ENCODE data around the gene PCED1B.

The PCED1B gene

DNA sequence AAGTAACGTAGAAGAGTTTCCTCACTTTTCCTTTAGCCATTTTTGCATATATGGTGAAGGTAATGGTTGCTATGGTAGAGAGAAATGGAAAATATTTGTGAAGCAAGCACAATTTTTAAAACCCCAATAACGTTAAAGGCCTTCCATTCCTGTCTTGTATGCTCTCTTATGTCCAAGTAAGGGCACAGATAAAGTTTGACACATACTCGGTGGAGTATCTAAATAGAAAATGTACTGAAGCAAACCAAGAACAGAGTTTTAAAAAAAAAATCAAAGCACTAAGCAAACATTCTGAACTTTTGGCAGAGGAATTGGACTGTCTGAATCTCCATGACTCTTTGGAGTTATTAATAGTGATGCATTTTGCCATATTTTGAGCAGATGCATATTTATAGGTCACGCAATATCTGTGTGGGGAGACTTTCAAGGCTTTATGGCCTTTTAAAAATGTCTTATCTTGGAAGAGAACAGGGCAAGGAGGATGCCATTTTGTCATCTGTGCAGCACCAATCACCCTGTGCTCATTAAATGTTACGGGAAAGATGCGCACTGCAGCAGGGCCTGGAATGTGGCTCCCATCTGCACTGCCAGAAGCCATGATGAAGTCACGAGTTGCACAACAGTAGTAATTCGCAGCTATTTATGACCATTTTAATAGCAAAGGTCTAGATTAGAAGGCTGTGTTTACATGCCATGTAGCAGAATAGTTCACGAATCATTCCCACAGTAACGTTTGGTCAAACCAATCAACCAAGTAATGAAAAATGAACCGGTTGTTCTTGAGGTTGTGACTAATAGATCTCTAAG lies 23.6 kb downstream of the PCED1B start:
- TF ChIP-seq CTCF (IDR thresholded peaks at IDR 0.05; ENCODE audit: borderline replicate concordance, insufficient read depth, low read depth, low read length): no peak
- H3K4me3 ChIP-seq (ENCODE audit: low read depth, low read length): no peak overlapping the region

GRCh38 chr12:47105914-47106674 lies 26.7 kb downstream of the PCED1B start:
- H3K4me3 ChIP-seq (ENCODE audit: low read depth, low read length): no peak overlapping the region
- no peak for TF ChIP-seq CTCF (IDR thresholded peaks at IDR 0.05; ENCODE audit: borderline replicate concordance, insufficient read depth, low read depth, low read length)

GRCh38 chr12:47107446-47107845 lies 28.0 kb downstream of the PCED1B start:
- TF ChIP-seq CTCF (IDR thresholded peaks at IDR 0.05; ENCODE audit: borderline replicate concordance, insufficient read depth, low read depth, low read length): no peak

DNA sequence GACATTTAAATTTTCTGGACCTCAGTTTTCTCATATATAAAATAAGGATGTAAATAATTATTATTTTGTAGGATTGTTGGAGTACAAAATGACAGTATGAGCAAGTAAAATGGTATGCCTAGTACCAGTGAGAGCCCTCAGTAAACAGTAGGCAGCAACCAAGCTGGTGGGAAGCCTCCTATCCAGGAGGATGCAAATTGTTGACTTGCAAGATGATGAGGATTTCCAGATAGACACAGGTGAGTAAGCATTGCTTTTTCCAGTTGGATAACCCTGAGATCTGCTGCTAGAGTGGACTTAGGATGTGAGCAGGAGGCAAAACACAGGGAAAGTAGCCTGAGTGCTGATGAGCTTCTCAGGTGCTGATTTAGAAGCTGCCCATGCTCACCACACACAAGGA lies 28.5 kb downstream of the PCED1B start:
- no peak overlapping the region for H3K4me3 ChIP-seq (ENCODE audit: low read depth, low read length)
- TF ChIP-seq CTCF (IDR thresholded peaks at IDR 0.05; ENCODE audit: borderline replicate concordance, insufficient read depth, low read depth, low read length): no peak

More at GRCh38 chr12:47107446-47107845, 28.0 kb downstream of the PCED1B start:
- H3K4me3 ChIP-seq (ENCODE audit: low read depth, low read length): no peak overlapping the region

- no peak for TF ChIP-seq CTCF (IDR thresholded peaks at IDR 0.05; ENCODE audit: borderline replicate concordance, insufficient read depth, low read depth, low read length)
- no peak overlapping the region for H3K4me3 ChIP-seq (ENCODE audit: low read depth, low read length)
These were observed 30.7 kb downstream of the PCED1B start for GRCh38 chr12:47110011-47110541.

DNA sequence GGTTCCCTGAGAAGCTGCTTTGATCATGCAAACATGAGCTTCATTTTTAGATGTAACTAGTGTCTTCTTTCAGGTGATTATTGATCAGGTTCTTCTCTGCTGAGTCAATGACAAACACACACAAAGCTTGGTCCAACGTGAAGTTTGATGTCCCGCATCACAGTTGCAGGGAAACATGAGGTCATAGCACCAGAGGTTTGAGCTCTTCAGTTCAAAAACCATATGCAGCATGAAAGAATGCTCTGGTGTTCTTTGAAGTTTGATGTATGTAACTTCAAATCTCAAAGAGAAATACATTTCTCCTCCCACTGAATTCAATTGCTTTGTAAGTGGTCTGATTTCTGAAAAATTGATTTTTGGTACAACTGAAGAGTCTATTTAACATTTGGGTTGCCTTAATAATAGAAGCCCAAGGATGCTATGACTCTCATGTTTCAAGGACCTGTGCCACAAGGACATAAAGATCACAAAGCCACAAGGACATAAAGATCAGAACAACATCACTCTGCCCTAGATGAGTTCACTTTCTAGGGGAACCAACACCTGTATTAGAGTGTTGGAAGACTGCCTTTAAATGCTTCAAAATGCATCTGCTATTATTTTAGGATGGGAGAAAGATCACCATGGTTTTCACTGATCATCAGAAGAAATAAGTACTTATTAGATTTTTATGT lies 31.4 kb downstream of the PCED1B start:
- TF ChIP-seq CTCF (IDR thresholded peaks at IDR 0.05; ENCODE audit: borderline replicate concordance, insufficient read depth, low read depth, low read length): no peak
- no peak overlapping the region for H3K4me3 ChIP-seq (ENCODE audit: low read depth, low read length)

All from GM12875 (cell line).